H1 (cell line): ENCODE data around the gene CPNE5.

Experiments used
- CTCF ChIP-seq, 3 experiments: IDR thresholded peaks; 1 replicate in 2 of 3; 2 replicates in 1 of 3; pipeline versions ENCODE4 v1.5.1 to v1.6.1; 2011; ENCODE audit warnings: low read length in 3 of 3, mild to moderate bottlenecking in 3 of 3, inconsistent platforms in 2 of 3, low read depth in 1 of 3, moderate library complexity in 1 of 3; ENCODE audit not compliant: insufficient read depth in 1 of 3; ENCODE audit errors: control extremely low read depth in 1 of 3
- EP300 ChIP-seq, 2 experiments: IDR thresholded peaks; 1 replicate in 1 of 2; 2 replicates in 1 of 2; pipeline ENCODE4 v1.6.1; 2011 to 2012; ENCODE audit warnings: low read depth in 2 of 2, low read length in 2 of 2, mild to moderate bottlenecking in 2 of 2, borderline replicate concordance in 1 of 2, inconsistent platforms in 1 of 2, moderate library complexity in 1 of 2
- EZH2 ChIP-seq: fragments of 200-600 bp; sonication (generic); IDR thresholded peaks from 2 replicates; pipeline ENCODE4 v1.7.1; 2012; ENCODE audit warnings: low read depth, mild to moderate bottlenecking, moderate library complexity, low read length, inconsistent platforms; ENCODE audit not compliant: severe bottlenecking
- POLR2AphosphoS5 ChIP-seq: IDR thresholded peaks from 2 replicates; pipeline ENCODE4 v1.6.1; 2011; ENCODE audit warnings: low read depth, low read length
- RAD21 ChIP-seq, 2 experiments: IDR thresholded peaks in 1 of 2; conservative IDR thresholded peaks in 1 of 2; 2 replicates each; pipeline ENCODE4 v1.6.1; 2011; ENCODE audit warnings: low read depth in 2 of 2, low read length in 2 of 2, improper control_type of control experiment in 1 of 2, inconsistent platforms in 1 of 2, mild to moderate bottlenecking in 1 of 2, moderate library complexity in 1 of 2
- RFX5 ChIP-seq: IDR thresholded peaks from 2 replicates; pipeline ENCODE4 v1.6.1; 2011; ENCODE audit warnings: low read depth, low read length, improper control_type of control experiment, borderline replicate concordance
- SAP30 ChIP-seq: fragments of 300-600 bp; sonication (generic); IDR thresholded peaks from 2 replicates; pipeline ENCODE4 v1.7.1; 2012; ENCODE audit warnings: low read length, moderate library complexity, mild to moderate bottlenecking, inconsistent platforms; ENCODE audit not compliant: insufficient read depth, insufficient replicate concordance
- SIN3A ChIP-seq, 2 experiments: IDR thresholded peaks in 1 of 2; conservative IDR thresholded peaks in 1 of 2; 2 replicates each; pipeline ENCODE4 v1.6.1; 2011 to 2012; ENCODE audit warnings: low read length in 2 of 2, improper control_type of control experiment in 1 of 2, low read depth in 1 of 2, mild to moderate bottlenecking in 1 of 2
- SP1 ChIP-seq: IDR thresholded peaks from 2 replicates; pipeline ENCODE4 v1.6.1; 2011; ENCODE audit warnings: low read depth, low read length
- YY1 ChIP-seq: IDR thresholded peaks from 2 replicates; pipeline ENCODE4 v1.6.1; 2011; ENCODE audit warnings: low read depth, mild to moderate bottlenecking, low read length

- TF ChIP-seq RFX5 (no peak), CTCF (IDR thresholded peaks at IDR 0.05; ENCODE audit: control extremely low read depth in 1 of 3, insufficient read depth in 1 of 3, low read depth in 1 of 3, low read length in 3 of 3) (no peak), YY1 (no peak), POLR2AphosphoS5 (no peak), EZH2 (no peak), RAD21 (IDR thresholded peaks at IDR 0.05 in 1 of 2, conservative IDR thresholded peaks at IDR 0.05 in 1 of 2; ENCODE audit: low read depth in 2 of 2, low read length in 2 of 2) (no peak), SIN3A (conservative IDR thresholded peaks at IDR 0.05 in 1 of 2, IDR thresholded peaks at IDR 0.05 in 1 of 2; ENCODE audit: low read depth in 1 of 2, low read length in 2 of 2) (no peak), EP300 (IDR thresholded peaks at IDR 0.05; ENCODE audit: borderline replicate concordance in 1 of 2, low read depth in 2 of 2, low read length in 2 of 2) (no peak), SAP30 (no peak), SP1 (no peak)
Observed at GRCh38 chr6:36803482-36803881, 35.8 kb downstream of the CPNE5 start.
